Nephron (organoid): ENCODE measurements around the gene NIT1.

Source experiments
- H3K27ac Mint-ChIP-seq, 3 experiments: 2 replicates each; pipeline ENCODE4 v1.8.0; 2020; ENCODE audit warnings: mixed read lengths in 3 of 3, mild to moderate bottlenecking in 2 of 3, moderate library complexity in 1 of 3
- H3K27me3 Mint-ChIP-seq: 2 replicates; pipeline ENCODE4 v1.8.0; 2021; ENCODE audit warnings: low read depth, mild to moderate bottlenecking, moderate library complexity, mixed read lengths
- H3K36me3 Mint-ChIP-seq: 2 replicates; pipeline ENCODE4 v1.8.0; 2020; ENCODE audit warnings: low read depth, mixed read lengths
- H3K4me1 Mint-ChIP-seq: 2 replicates; pipeline ENCODE4 v1.8.0; 2020; ENCODE audit warnings: mixed read lengths
- H3K4me3 Mint-ChIP-seq, 3 experiments: 2 replicates each; pipeline ENCODE4 v1.8.0; 2020; ENCODE audit warnings: mild to moderate bottlenecking in 3 of 3, mixed read lengths in 3 of 3, moderate library complexity in 2 of 3
- H3K9me3 Mint-ChIP-seq: 2 replicates; pipeline ENCODE4 v1.8.0; 2020; ENCODE audit warnings: mixed read lengths
- TF ChIP-seq, protein P1 (sequence below), 3 experiments: fragments of 200-600 bp; sonication (generic); IDR thresholded peaks; one replicate each; pipeline ENCODE4 v1.5.0; 2021; ENCODE audit warnings: antibody characterized with exemption in 3 of 3; ENCODE audit not compliant: unreplicated experiment in 3 of 3

Gene NIT1

DNA sequence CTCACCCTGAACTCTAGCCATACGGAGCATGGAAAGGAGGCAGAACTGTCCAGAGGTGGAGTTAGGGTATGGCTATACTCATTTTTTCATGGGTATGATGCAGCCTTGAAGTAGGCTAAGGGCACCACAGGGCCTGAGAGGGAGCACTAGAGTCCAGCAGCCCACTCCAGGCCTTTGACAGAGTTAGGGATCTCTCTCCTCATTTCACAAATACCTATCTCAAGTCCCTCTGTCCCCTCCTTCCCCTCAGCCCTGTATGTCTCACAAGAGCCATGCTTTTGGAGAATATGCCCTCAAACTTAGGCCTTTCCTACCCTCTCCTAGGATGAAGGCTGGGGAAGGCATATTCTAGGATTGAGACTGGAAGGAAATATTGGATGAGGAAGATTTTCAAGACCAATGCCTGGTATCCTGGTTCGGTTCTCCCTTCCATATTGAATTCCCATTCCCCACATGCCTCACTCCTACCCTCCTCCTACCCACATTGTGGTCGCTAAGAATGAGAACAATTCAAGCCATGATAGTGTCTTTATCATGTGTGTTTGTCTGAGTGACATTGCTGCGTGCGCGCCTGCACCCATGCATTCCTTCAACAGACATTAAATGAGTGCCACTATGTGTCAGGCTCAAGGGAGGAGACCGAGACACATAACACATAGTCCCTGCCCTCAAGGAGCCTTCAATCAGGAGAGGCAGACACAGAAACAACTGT is 26.0 kb upstream of the NIT1 start:
- TF ChIP-seq, protein P1, sequence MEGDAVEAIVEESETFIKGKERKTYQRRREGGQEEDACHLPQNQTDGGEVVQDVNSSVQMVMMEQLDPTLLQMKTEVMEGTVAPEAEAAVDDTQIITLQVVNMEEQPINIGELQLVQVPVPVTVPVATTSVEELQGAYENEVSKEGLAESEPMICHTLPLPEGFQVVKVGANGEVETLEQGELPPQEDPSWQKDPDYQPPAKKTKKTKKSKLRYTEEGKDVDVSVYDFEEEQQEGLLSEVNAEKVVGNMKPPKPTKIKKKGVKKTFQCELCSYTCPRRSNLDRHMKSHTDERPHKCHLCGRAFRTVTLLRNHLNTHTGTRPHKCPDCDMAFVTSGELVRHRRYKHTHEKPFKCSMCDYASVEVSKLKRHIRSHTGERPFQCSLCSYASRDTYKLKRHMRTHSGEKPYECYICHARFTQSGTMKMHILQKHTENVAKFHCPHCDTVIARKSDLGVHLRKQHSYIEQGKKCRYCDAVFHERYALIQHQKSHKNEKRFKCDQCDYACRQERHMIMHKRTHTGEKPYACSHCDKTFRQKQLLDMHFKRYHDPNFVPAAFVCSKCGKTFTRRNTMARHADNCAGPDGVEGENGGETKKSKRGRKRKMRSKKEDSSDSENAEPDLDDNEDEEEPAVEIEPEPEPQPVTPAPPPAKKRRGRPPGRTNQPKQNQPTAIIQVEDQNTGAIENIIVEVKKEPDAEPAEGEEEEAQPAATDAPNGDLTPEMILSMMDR (IDR thresholded peaks at IDR 0.05; ENCODE audit: unreplicated experiment in 3 of 3) = no peak
- no peaks in the 10 kb centered on the region for H3K4me1 Mint-ChIP-seq
- H3K27ac Mint-ChIP-seq = no peak overlapping the region
- H3K4me3 Mint-ChIP-seq = no peak overlapping the region
- H3K36me3 Mint-ChIP-seq = no peaks in the 10 kb centered on the region
- no peaks in the 10 kb centered on the region for H3K9me3 Mint-ChIP-seq
- peaks cover 15% of the 10 kb centered on the region for H3K27me3 Mint-ChIP-seq

- no peak overlapping the region for H3K27ac Mint-ChIP-seq
- TF ChIP-seq, protein P1 (IDR thresholded peaks at IDR 0.05; ENCODE audit: unreplicated experiment in 3 of 3) = no peak
- peaks cover 6% of the 10 kb centered on the region for H3K4me1 Mint-ChIP-seq
- no peaks in the 10 kb centered on the region for H3K36me3 Mint-ChIP-seq
- H3K9me3 Mint-ChIP-seq = no peaks in the 10 kb centered on the region
- no peak overlapping the region for H3K4me3 Mint-ChIP-seq
- H3K27me3 Mint-ChIP-seq = peaks cover 18% of the 10 kb centered on the region
Measured at GRCh38 chr1:161092621-161093028, 25.3 kb upstream of the NIT1 start.

- Mint-ChIP-seq H3K4me3 (no peak overlapping the region), H3K36me3 (peaks cover under 1% of the 10 kb centered on the region), H3K4me1 (peaks cover 16% of the 10 kb centered on the region), H3K27ac (no peak overlapping the region), H3K27me3 (peaks cover 20% of the 10 kb centered on the region), H3K9me3 (no peaks in the 10 kb centered on the region)
- TF ChIP-seq, protein P1 (IDR thresholded peaks at IDR 0.05; ENCODE audit: unreplicated experiment in 3 of 3) = no peak
Measured at GRCh38 chr1:161094481-161094880, 23.4 kb upstream of the NIT1 start.

GRCh38 chr1:161095230-161095629 is 22.7 kb upstream of the NIT1 start:
- Mint-ChIP-seq H3K9me3 (no peaks in the 10 kb centered on the region), H3K27ac (no peak overlapping the region), H3K36me3 (peaks cover 8% of the 10 kb centered on the region), H3K27me3 (peaks cover 20% of the 10 kb centered on the region), H3K4me1 (peaks cover 16% of the 10 kb centered on the region), H3K4me3 (peak overlapping the region in 1 of 3 experiments; percentile 40)
- TF ChIP-seq, protein P1 (IDR thresholded peaks at IDR 0.05; ENCODE audit: unreplicated experiment in 3 of 3) = no peak

DNA sequence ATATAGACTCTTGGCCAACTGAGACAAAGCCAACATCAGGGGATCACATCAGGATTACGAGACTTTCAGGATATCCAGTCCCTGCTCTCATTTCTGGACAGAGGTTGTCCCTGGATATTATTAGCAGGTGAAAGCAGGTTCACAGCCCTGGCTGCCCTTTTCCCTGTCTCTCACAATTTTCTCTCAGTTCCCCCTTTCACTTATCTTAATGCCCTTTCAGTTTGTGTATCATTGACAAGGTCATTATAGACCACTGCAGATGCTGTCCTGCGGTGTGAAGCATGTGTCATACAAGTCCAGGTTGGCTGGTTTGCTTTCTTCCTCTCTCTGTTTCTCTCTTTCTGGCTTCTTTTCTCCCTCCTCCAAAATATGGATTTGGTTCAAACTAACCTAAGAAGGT is 21.9 kb upstream of the NIT1 start:
- TF ChIP-seq, protein P1 (IDR thresholded peaks at IDR 0.05; ENCODE audit: unreplicated experiment in 3 of 3) = no peak
- Mint-ChIP-seq H3K4me3 (no peak overlapping the region), H3K36me3 (peaks cover 10% of the 10 kb centered on the region), H3K4me1 (peaks cover 16% of the 10 kb centered on the region), H3K27me3 (peaks cover 20% of the 10 kb centered on the region), H3K9me3 (no peaks in the 10 kb centered on the region), H3K27ac (no peak overlapping the region)

DNA sequence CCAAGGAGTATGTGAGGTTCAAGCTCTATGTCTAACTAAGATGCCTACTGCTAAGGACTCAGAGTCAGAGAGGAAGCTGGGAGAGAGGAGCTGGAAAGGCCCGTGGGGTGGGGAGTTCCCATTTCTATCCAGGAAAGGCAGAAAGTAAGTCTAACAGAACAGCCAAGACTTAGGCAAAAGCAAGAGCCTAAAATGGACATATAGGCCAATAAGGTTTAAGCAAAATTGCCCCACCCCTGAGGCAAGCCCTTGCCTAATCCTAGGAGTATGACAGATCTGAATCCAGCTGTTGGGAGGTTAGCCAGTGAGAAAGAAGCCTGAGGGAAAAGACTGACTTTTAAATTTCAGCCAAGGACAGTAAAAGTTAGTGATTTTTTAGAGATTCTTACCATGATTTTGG is 21.4 kb upstream of the NIT1 start:
- peaks cover 20% of the 10 kb centered on the region for H3K27me3 Mint-ChIP-seq
- peaks cover 16% of the 10 kb centered on the region for H3K4me1 Mint-ChIP-seq
- peaks cover 13% of the 10 kb centered on the region for H3K36me3 Mint-ChIP-seq
- peak overlapping the region in 2 of 3 experiments; percentile 29 to 57 for H3K4me3 Mint-ChIP-seq
- H3K9me3 Mint-ChIP-seq = no peaks in the 10 kb centered on the region
- TF ChIP-seq, protein P1 (IDR thresholded peaks at IDR 0.05; ENCODE audit: unreplicated experiment in 3 of 3) = no peak
- no peak overlapping the region for H3K27ac Mint-ChIP-seq
